Natural killer cell (primary cell): ENCODE measurements around the gene ING5. TPM values are rescaled to one million over a fixed set of nuclear protein-coding genes. Genes with fewer than 3 reads are reported as not detected.

Source experiments
- ATAC-seq, 3 donors: fragments of 150-1000 bp in 2 of 3; fragments of 200-7000 bp in 1 of 3; cut with Tn5 transposase; 1 replicate in 1 of 3; 2 replicates in 2 of 3; pipeline ENCODE4 v1.10.0; 2021; ENCODE audit warnings: mild to moderate bottlenecking in 2 of 3, moderate library complexity in 2 of 3
- DNase-seq, 2 donors: peaks; one replicate each; pipeline versions ENCODE4 v3.0.0 to v3.0.0-alpha.2; 2013 to 2021; ENCODE audit warnings: mixed read lengths in 1 of 2
- H3K27ac ChIP-seq: one replicate; pipeline ENCODE4 v1.5.1; 2013; ENCODE audit warnings: mild to moderate bottlenecking, low read length
- H3K27me3 ChIP-seq: one replicate; pipeline ENCODE4 v1.6.1; 2013; ENCODE audit warnings: low read length; ENCODE audit not compliant: control insufficient read depth, insufficient read depth
- H3K36me3 ChIP-seq: one replicate; pipeline ENCODE4 v1.6.1; 2013; ENCODE audit warnings: low read length; ENCODE audit not compliant: control insufficient read depth, insufficient read depth
- H3K4me1 ChIP-seq: one replicate; pipeline ENCODE4 v1.6.1; 2013; ENCODE audit warnings: low read length; ENCODE audit not compliant: control insufficient read depth, insufficient read depth
- H3K4me3 ChIP-seq: one replicate; pipeline ENCODE4 v1.5.1; 2013; ENCODE audit warnings: low read length
- H3K9me3 ChIP-seq: one replicate; pipeline ENCODE4 v1.6.1; 2013; ENCODE audit warnings: low read length; ENCODE audit not compliant: control insufficient read depth, insufficient read depth
- H3K27ac Mint-ChIP-seq, 2 donors: one replicate each; pipeline ENCODE4 v1.8.0; 2022; ENCODE audit warnings: mild to moderate bottlenecking in 2 of 2, mixed read lengths in 2 of 2, moderate library complexity in 1 of 2
- H3K27me3 Mint-ChIP-seq, 2 donors: one replicate each; pipeline ENCODE4 v1.8.0; 2022; ENCODE audit warnings: low read depth in 2 of 2, mixed read lengths in 2 of 2
- H3K36me3 Mint-ChIP-seq: one replicate; pipeline ENCODE4 v1.8.0; 2022; ENCODE audit warnings: mixed read lengths
- H3K4me1 Mint-ChIP-seq, 2 donors: one replicate each; pipeline ENCODE4 v1.8.0; 2022; ENCODE audit warnings: mixed read lengths in 2 of 2
- H3K4me3 Mint-ChIP-seq: one replicate; pipeline ENCODE4 v1.8.0; 2022; ENCODE audit warnings: mild to moderate bottlenecking, moderate library complexity, mixed read lengths
- H3K9me3 Mint-ChIP-seq, 2 donors: one replicate each; pipeline ENCODE4 v1.8.0; 2022; ENCODE audit warnings: mixed read lengths in 2 of 2
- WGBS: methylation state at CpG from one replicate; pipeline ENCODE4 v1.1.7; 2013; ENCODE audit warnings: missing lambda C conversion rate; ENCODE audit not compliant: insufficient coverage; 5-methylcytosine and 5-hydroxymethylcytosine counted together
- intact Hi-C: fragments of 100-400 bp; cut with micrococcal nuclease; formaldehyde crosslinking; loops from one replicate; pipeline ENCODE4 v1.14.2; 2022
- total RNA-seq, 4 donors: library from RNA; stranded (reverse); fragments of 120-200 nt in 1 of 4; gene quantifications; one replicate each; pipeline versions ENCODE4 v1.2.3 to v1.2.4, GENCODE V29; 2013 to 2022
- TF ChIP-seq, protein P1 (sequence below): fragments of 200-600 bp; IDR thresholded peaks from one replicate; pipeline ENCODE4 v1.8.0; 2022; ENCODE audit warnings: antibody characterized with exemption

ING5 gene
- total RNA-seq, 3 donors from 2014 or later (not counting 1 experiment from before 2014, with no cell fraction given) = 25.6 to 40.9 (median 34.7) TPM

DNA sequence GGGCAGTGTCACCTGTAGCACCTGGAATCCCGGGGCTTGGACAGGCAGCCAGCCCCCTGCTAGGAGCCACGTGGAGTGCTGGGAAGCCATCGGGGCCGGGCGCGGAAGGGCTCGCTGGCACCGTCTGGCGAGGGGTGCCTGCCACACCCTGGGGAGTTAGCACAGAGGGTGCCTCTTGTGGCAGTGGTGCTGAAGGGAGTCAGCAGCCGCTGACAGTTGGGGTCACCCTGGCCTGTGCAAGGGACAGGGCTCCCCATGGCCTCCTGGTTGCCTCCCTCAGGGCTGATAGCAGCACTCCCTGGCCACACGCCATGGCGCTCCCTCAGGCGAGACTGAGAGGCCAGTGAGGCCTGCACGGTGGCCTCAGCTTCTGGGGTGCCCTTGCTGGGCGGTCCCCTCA, 18.7 kb downstream of the ING5 start:
- H3K9me3 ChIP-seq = peaks cover 7% of the 10 kb centered on the region
- H3K4me1 Mint-ChIP-seq = no peaks in the 10 kb centered on the region
- no peak for DNase-seq
- ATAC-seq = no peak
- 93% methylated on average over 15 of the region's 15 CpGs for WGBS
- H3K4me1 ChIP-seq = no peaks in the 10 kb centered on the region
- H3K36me3 Mint-ChIP-seq = no peaks in the 10 kb centered on the region
- no peak overlapping the region for H3K4me3 Mint-ChIP-seq
- no peak overlapping the region for H3K27ac Mint-ChIP-seq
- H3K4me3 ChIP-seq = no peak overlapping the region
- no peak overlapping the region for H3K27ac ChIP-seq
- H3K36me3 ChIP-seq = peaks cover 17% of the 10 kb centered on the region
- H3K27me3 Mint-ChIP-seq = no peaks in the 10 kb centered on the region
- TF ChIP-seq, protein P1, sequence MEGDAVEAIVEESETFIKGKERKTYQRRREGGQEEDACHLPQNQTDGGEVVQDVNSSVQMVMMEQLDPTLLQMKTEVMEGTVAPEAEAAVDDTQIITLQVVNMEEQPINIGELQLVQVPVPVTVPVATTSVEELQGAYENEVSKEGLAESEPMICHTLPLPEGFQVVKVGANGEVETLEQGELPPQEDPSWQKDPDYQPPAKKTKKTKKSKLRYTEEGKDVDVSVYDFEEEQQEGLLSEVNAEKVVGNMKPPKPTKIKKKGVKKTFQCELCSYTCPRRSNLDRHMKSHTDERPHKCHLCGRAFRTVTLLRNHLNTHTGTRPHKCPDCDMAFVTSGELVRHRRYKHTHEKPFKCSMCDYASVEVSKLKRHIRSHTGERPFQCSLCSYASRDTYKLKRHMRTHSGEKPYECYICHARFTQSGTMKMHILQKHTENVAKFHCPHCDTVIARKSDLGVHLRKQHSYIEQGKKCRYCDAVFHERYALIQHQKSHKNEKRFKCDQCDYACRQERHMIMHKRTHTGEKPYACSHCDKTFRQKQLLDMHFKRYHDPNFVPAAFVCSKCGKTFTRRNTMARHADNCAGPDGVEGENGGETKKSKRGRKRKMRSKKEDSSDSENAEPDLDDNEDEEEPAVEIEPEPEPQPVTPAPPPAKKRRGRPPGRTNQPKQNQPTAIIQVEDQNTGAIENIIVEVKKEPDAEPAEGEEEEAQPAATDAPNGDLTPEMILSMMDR = no peak
- intact Hi-C loops = no loop called here
- no peaks in the 10 kb centered on the region for H3K27me3 ChIP-seq
- no peaks in the 10 kb centered on the region for H3K9me3 Mint-ChIP-seq

DNA sequence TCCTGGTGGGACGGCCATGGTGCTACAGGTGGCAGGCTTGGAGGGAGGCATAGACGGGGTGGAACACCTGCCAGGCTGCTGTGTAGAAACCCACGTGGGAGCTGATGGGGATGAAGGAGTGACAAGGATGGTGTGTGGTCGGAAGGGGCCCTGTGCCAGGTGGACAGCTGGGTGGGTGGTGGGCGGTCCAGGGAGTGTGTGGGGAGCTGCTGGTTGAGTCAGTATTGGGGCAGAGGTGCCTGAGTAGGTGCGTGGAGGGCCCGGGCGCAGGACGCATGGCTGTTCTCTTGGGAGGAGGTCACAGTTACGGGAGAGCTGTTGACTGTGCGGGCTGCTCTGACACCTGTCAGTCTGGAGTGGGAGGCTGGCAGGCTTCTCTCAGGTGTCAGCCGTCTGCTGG, 20.0 kb downstream of the ING5 start:
- ATAC-seq = no peak
- H3K36me3 ChIP-seq = peaks cover 17% of the 10 kb centered on the region
- H3K9me3 ChIP-seq = peaks cover 7% of the 10 kb centered on the region
- no peaks in the 10 kb centered on the region for H3K27me3 ChIP-seq
- TF ChIP-seq, protein P1 = no peak
- Mint-ChIP-seq H3K27me3 (no peaks in the 10 kb centered on the region), H3K4me3 (no peak overlapping the region), H3K9me3 (no peaks in the 10 kb centered on the region), H3K27ac (no peak overlapping the region), H3K4me1 (no peaks in the 10 kb centered on the region), H3K36me3 (no peaks in the 10 kb centered on the region)
- DNase-seq = no peak
- no peak overlapping the region for H3K27ac ChIP-seq
- H3K4me1 ChIP-seq = no peaks in the 10 kb centered on the region
- intact Hi-C loops = no loop called here
- WGBS = 91% methylated on average over 12 of the region's 12 CpGs
- no peak overlapping the region for H3K4me3 ChIP-seq

DNA sequence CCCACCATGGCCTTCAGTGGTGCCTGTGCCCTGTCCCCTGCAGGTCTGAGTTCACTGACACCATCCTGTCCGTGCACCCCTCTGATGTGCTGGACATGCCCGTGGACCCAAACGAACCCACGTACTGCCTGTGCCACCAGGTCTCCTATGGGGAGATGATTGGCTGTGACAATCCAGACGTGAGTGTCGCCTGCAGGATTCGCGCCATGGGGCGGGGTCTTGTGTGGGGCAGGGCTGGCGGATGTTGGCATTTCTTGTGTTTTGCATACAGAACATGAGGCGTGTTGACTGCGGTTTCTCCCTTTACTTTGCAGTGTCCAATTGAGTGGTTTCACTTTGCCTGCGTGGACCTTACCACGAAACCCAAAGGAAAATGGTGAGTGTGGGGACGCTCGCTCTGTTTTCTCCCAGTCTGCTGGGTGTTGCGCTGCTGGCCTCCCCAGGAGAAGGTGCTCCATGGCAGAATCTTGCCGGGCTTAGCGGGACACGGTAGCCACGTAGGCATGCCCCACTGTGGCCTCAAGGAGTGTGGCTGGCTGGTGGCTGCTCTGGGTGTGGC, 21.1 kb downstream of the ING5 start:
- no peak overlapping the region for H3K4me3 ChIP-seq

More for the DNA sequence above, 21.1 kb downstream of the ING5 start:
- TF ChIP-seq, protein P1 = no peak
- Histone ChIP-seq H3K9me3 (peaks cover 7% of the 10 kb centered on the region), H3K27me3 (no peaks in the 10 kb centered on the region), H3K27ac (no peak overlapping the region), H3K4me1 (no peaks in the 10 kb centered on the region), H3K36me3 (peaks cover 17% of the 10 kb centered on the region)
- Mint-ChIP-seq H3K4me3 (no peak overlapping the region), H3K27me3 (no peaks in the 10 kb centered on the region), H3K36me3 (no peaks in the 10 kb centered on the region), H3K4me1 (no peaks in the 10 kb centered on the region), H3K9me3 (no peaks in the 10 kb centered on the region), H3K27ac (no peak overlapping the region)
- no peak for DNase-seq
- no peak for ATAC-seq
- 99% methylated on average over 21 of the region's 21 CpGs for WGBS
- intact Hi-C loops = no loop called here
